CD4-positive, alpha-beta T cell treated with Interleukin-15 for 1 hour (primary cell): ENCODE measurements around the gene PDIA2.

Source experiments
- DNase-seq: peaks from one replicate; pipeline ENCODE4 v3.0.0-alpha.2; 2020

PDIA2 gene

GRCh38 chr16:280991-281659, 1.8 kb upstream of the PDIA2 start:
- DNase-seq, result no peak

- DNase-seq, result no peak
Measured at GRCh38 chr16:281660-282255, 1.2 kb upstream of the PDIA2 start.

- no peak for DNase-seq
Measured at GRCh38 chr16:282491-282890, 473 bp upstream of the PDIA2 start.

GRCh38 chr16:284204-285120, 1.5 kb downstream of the PDIA2 start:
- DNase-seq, result no peak

GRCh38 chr16:285146-286055, 2.4 kb downstream of the PDIA2 start:
- no peak for DNase-seq

- no peak for DNase-seq
Measured at GRCh38 chr16:286491-287297, 3.7 kb downstream of the PDIA2 start.

GRCh38 chr16:287298-287811, 4.4 kb downstream of the PDIA2 start:
- no peak for DNase-seq

GRCh38 chr16:287981-288920, 5.3 kb downstream of the PDIA2 start:
- no peak for DNase-seq

GRCh38 chr16:289395-289997, 6.5 kb downstream of the PDIA2 start:
- DNase-seq, result no peak

GRCh38 chr16:290015-290680, 7.2 kb downstream of the PDIA2 start:
- DNase-seq, result no peak

- no peak for DNase-seq
Measured at GRCh38 chr16:290681-291405, 7.9 kb downstream of the PDIA2 start.

GRCh38 chr16:291539-291938, 8.6 kb downstream of the PDIA2 start:
- DNase-seq, result no peak

- DNase-seq, result no peak
Measured at GRCh38 chr16:293043-293775, 10.2 kb downstream of the PDIA2 start.

- DNase-seq, result no peak
Measured at GRCh38 chr16:296276-296675, 13.3 kb downstream of the PDIA2 start.

- no peak for DNase-seq
Measured at GRCh38 chr16:296806-297510, 14.0 kb downstream of the PDIA2 start.

- DNase-seq, result no peak
Measured at GRCh38 chr16:297832-298231, 14.9 kb downstream of the PDIA2 start.

GRCh38 chr16:301235-301634, 18.3 kb downstream of the PDIA2 start:
- DNase-seq, result no peak
